HepG2 (cell line): Measurements from ENCODE around the gene ZNF490. TPM values are rescaled to one million over a fixed set of nuclear protein-coding genes. Genes with fewer than 3 reads are reported as not detected.

Experiments
- ESRRA ChIP-seq: sonication (generic); formaldehyde crosslinking; IDR thresholded peaks from 2 replicates; pipeline ENCODE4 v1.5.1; 2020; ENCODE audit warnings: mild to moderate bottlenecking, low read depth, missing genetic modification reagents
- HDAC2 ChIP-seq: sonication (generic); formaldehyde crosslinking; IDR thresholded peaks from 2 replicates; pipeline ENCODE4 v1.4.0; 2020; ENCODE audit warnings: missing genetic modification reagents
- KLF13 ChIP-seq: sonication (generic); formaldehyde crosslinking; IDR thresholded peaks from 2 replicates; pipeline ENCODE4 v1.4.0; 2020; ENCODE audit warnings: mild to moderate bottlenecking, missing genetic modification reagents
- MYC ChIP-seq: sonication (generic); formaldehyde crosslinking; IDR thresholded peaks from 2 replicates; pipeline ENCODE4 v1.9.0; 2021; ENCODE audit warnings: missing genetic modification reagents, borderline replicate concordance
- MZF1 ChIP-seq: sonication (generic); formaldehyde crosslinking; IDR thresholded peaks from 2 replicates; pipeline ENCODE4 v1.8.1; 2023; ENCODE audit warnings: mild to moderate bottlenecking, missing genetic modification reagents, borderline replicate concordance
- NR2C2 ChIP-seq: sonication (generic); formaldehyde crosslinking; IDR thresholded peaks from 2 replicates; pipeline ENCODE4 v1.4.0; 2020; ENCODE audit warnings: missing genetic modification reagents, mild to moderate bottlenecking, moderate library complexity, borderline replicate concordance
- RAD21 ChIP-seq: fragments of 450-650 bp; formaldehyde crosslinking; IDR thresholded peaks from 2 replicates; pipeline ENCODE4 v1.5.0; 2020; ENCODE audit warnings: mild to moderate bottlenecking
- SOX6 ChIP-seq, 2 experiments: fragments of 450-650 bp in 1 of 2; sonication (generic) in 1 of 2; formaldehyde crosslinking in 1 of 2; IDR thresholded peaks; 2 replicates each; pipeline versions ENCODE4 v1.4.0 to v1.6.1; 2017 to 2020; ENCODE audit warnings: antibody characterized with exemption in 1 of 2, mild to moderate bottlenecking in 1 of 2, missing genetic modification reagents in 1 of 2
- ZNF235 ChIP-seq: sonication (generic); formaldehyde crosslinking; IDR thresholded peaks from 2 replicates; pipeline ENCODE4 v1.8.1; 2023; ENCODE audit warnings: mild to moderate bottlenecking, missing genetic modification reagents, borderline replicate concordance
- ZNF292 ChIP-seq: sonication (generic); formaldehyde crosslinking; IDR thresholded peaks from 2 replicates; pipeline ENCODE4 v1.8.1; 2022; ENCODE audit warnings: mild to moderate bottlenecking, low read depth, missing genetic modification reagents, borderline replicate concordance
- ZNF383 ChIP-seq: sonication (generic); formaldehyde crosslinking; IDR thresholded peaks from 2 replicates; pipeline ENCODE4 v1.4.0; 2020; ENCODE audit warnings: missing genetic modification reagents, mild to moderate bottlenecking, borderline replicate concordance
- ZNF510 ChIP-seq: sonication (generic); formaldehyde crosslinking; IDR thresholded peaks from 2 replicates; pipeline ENCODE4 v1.4.0; 2020; ENCODE audit warnings: low read depth, mild to moderate bottlenecking, missing genetic modification reagents
- ZNF552 ChIP-seq: sonication (generic); formaldehyde crosslinking; IDR thresholded peaks from 2 replicates; pipeline ENCODE4 v1.9.0; 2022; ENCODE audit warnings: missing genetic modification reagents, mild to moderate bottlenecking, borderline replicate concordance
- ZNF7 ChIP-seq: IDR thresholded peaks from 2 replicates; pipeline ENCODE4 v1.6.1; 2016; ENCODE audit warnings: missing biosample characterization, missing genetic modification reagents
- ZNF761 ChIP-seq: sonication (generic); formaldehyde crosslinking; conservative IDR thresholded peaks from 2 replicates; pipeline ENCODE4 v1.4.0; 2020; ENCODE audit warnings: mild to moderate bottlenecking, missing genetic modification reagents
- polyA plus RNA-seq, 8 experiments: library from polyadenylated mRNA; depleted of rRNA in 3 of 8; stranded (reverse) in 7 of 8; unstranded in 1 of 8; fragments of >200 nt; fragmentation: Illumina TruSeq in 4 of 8; extraction: Trizol in 4 of 8; gene quantifications; 2 replicates each; pipeline versions ENCODE4 v1.2.1 to v1.2.3, GENCODE V29; 2011 to 2016; ENCODE audit warnings: low read depth in 4 of 8, missing spikeins in 1 of 8, mixed read lengths in 1 of 8; ENCODE audit not compliant: insufficient read depth in 1 of 8
- total RNA-seq, 5 experiments: library from RNA; depleted of rRNA; stranded (reverse); fragments of >200 nt; fragmentation: Illumina TruSeq; extraction: Trizol; gene quantifications; 2 replicates each; pipeline ENCODE4 v1.2.3, GENCODE V29; 2016; ENCODE audit warnings: low read depth in 1 of 5
- TF ChIP-seq, protein P1 (sequence below): sonication (generic); formaldehyde crosslinking; IDR thresholded peaks from 2 replicates; pipeline ENCODE4 v1.4.0; 2020; ENCODE audit warnings: low read depth, missing genetic modification reagents
- TF ChIP-seq, protein P2 (sequence below): sonication (generic); formaldehyde crosslinking; conservative IDR thresholded peaks from 2 replicates; pipeline ENCODE4 v1.4.0; 2020; ENCODE audit warnings: missing genetic modification reagents
- TF ChIP-seq, protein P3 (sequence below): sonication (generic); formaldehyde crosslinking; IDR thresholded peaks from 2 replicates; pipeline ENCODE4 v1.5.0; 2020; ENCODE audit warnings: mild to moderate bottlenecking, missing genetic modification reagents, borderline replicate concordance

The ZNF490 gene
- total and polyA plus RNA-seq, 2 of the 13 experiments (the other 11 are each of a cell fraction or from before 2014, with no cell fraction given), result 1.3 to 2.9 TPM

DNA sequence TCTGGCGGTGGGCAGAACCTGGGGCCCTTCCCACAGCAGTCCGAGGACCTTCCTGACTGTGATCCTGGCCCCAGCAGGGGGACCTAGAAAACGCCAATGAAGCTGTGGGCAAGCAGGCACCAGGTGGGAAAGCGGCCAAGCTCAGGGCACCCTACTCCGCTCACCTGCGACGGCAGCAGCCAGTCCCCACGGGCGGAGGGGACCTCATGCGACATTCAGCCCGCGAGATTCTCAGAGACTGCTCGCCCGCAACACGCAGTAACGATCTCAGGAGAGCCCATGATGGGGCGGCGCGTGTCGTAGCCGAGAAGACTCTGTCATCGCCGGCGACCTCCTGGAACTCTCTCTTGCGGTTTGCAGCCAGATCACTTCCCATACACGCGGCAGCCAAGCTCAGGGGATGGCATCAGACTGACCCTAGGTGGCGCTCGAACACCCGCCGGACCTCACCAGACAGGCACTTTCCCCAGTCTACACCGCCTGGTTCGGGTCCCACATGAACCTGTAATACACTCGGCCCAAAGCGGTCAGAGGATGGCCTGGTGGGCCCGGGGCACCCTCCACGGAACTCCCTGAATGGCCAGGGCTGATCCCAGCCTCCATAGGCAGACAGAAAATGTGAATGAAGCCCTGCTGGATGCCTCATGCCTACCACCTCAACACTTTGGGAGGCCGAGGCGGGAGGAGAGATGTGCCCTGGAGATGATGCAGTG is 29.4 kb upstream of the ZNF490 start (continued):
- peak; percentile 59; the same call in 1 of the 2 replicates for TF ChIP-seq ZNF761 (CRISPR knock-in tag)
- TF ChIP-seq ZNF552 (CRISPR knock-in tag), result no peak
- TF ChIP-seq ESRRA (CRISPR knock-in tag), result 0 out of 2 replicates have a peak, but pooled peaks have one; percentile 38
- TF ChIP-seq, protein P1, sequence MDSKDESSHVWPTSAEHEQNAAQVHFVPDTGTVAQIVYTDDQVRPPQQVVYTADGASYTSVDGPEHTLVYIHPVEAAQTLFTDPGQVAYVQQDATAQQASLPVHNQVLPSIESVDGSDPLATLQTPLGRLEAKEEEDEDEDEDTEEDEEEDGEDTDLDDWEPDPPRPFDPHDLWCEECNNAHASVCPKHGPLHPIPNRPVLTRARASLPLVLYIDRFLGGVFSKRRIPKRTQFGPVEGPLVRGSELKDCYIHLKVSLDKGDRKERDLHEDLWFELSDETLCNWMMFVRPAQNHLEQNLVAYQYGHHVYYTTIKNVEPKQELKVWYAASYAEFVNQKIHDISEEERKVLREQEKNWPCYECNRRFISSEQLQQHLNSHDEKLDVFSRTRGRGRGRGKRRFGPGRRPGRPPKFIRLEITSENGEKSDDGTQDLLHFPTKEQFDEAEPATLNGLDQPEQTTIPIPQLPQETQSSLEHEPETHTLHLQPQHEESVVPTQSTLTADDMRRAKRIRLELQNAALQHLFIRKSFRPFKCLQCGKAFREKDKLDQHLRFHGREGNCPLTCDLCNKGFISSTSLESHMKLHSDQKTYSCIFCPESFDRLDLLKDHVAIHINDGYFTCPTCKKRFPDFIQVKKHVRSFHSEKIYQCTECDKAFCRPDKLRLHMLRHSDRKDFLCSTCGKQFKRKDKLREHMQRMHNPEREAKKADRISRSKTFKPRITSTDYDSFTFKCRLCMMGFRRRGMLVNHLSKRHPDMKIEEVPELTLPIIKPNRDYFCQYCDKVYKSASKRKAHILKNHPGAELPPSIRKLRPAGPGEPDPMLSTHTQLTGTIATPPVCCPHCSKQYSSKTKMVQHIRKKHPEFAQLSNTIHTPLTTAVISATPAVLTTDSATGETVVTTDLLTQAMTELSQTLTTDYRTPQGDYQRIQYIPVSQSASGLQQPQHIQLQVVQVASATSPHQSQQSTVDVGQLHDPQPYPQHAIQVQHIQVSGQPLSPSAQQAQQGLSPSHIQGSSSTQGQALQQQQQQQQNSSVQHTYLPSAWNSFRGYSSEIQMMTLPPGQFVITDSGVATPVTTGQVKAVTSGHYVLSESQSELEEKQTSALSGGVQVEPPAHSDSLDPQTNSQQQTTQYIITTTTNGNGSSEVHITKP, result no peak
- TF ChIP-seq, protein P2, sequence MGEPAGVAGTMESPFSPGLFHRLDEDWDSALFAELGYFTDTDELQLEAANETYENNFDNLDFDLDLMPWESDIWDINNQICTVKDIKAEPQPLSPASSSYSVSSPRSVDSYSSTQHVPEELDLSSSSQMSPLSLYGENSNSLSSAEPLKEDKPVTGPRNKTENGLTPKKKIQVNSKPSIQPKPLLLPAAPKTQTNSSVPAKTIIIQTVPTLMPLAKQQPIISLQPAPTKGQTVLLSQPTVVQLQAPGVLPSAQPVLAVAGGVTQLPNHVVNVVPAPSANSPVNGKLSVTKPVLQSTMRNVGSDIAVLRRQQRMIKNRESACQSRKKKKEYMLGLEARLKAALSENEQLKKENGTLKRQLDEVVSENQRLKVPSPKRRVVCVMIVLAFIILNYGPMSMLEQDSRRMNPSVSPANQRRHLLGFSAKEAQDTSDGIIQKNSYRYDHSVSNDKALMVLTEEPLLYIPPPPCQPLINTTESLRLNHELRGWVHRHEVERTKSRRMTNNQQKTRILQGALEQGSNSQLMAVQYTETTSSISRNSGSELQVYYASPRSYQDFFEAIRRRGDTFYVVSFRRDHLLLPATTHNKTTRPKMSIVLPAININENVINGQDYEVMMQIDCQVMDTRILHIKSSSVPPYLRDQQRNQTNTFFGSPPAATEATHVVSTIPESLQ (CRISPR knock-in tag), result no peak
- peak; percentile 62; the same call in 1 of the 2 replicates for TF ChIP-seq MYC
- TF ChIP-seq ZNF510 (CRISPR knock-in tag), result 0 out of 2 replicates have a peak, but pooled peaks have one; percentile 53
- no peak for TF ChIP-seq ZNF383
- TF ChIP-seq, protein P3, sequence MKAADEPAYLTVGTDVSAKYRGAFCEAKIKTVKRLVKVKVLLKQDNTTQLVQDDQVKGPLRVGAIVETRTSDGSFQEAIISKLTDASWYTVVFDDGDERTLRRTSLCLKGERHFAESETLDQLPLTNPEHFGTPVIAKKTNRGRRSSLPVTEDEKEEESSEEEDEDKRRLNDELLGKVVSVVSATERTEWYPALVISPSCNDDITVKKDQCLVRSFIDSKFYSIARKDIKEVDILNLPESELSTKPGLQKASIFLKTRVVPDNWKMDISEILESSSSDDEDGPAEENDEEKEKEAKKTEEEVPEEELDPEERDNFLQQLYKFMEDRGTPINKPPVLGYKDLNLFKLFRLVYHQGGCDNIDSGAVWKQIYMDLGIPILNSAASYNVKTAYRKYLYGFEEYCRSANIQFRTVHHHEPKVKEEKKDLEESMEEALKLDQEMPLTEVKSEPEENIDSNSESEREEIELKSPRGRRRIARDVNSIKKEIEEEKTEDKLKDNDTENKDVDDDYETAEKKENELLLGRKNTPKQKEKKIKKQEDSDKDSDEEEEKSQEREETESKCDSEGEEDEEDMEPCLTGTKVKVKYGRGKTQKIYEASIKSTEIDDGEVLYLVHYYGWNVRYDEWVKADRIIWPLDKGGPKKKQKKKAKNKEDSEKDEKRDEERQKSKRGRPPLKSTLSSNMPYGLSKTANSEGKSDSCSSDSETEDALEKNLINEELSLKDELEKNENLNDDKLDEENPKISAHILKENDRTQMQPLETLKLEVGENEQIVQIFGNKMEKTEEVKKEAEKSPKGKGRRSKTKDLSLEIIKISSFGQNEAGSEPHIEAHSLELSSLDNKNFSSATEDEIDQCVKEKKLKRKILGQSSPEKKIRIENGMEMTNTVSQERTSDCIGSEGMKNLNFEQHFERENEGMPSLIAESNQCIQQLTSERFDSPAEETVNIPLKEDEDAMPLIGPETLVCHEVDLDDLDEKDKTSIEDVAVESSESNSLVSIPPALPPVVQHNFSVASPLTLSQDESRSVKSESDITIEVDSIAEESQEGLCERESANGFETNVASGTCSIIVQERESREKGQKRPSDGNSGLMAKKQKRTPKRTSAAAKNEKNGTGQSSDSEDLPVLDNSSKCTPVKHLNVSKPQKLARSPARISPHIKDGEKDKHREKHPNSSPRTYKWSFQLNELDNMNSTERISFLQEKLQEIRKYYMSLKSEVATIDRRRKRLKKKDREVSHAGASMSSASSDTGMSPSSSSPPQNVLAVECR (CRISPR knock-in tag), result peak; percentile 35; the same call in 1 of the 2 replicates
- TF ChIP-seq ZNF235 (CRISPR knock-in tag), result 0 out of 2 replicates have a peak, but pooled peaks have one; percentile 42
- 0 out of 2 replicates have a peak, but pooled peaks have one; percentile 18 for TF ChIP-seq HDAC2 (CRISPR knock-in tag)
- TF ChIP-seq ZNF292, result no peak
- 0 out of 2 replicates have a peak, but pooled peaks have one; percentile 37 for TF ChIP-seq KLF13 (CRISPR knock-in tag)
- TF ChIP-seq ZNF7 (CRISPR knock-in tag), result 0 out of 2 replicates have a peak, but pooled peaks have one; percentile 15
- TF ChIP-seq SOX6 (IDR thresholded peaks at IDR 0.05), result no peak
- 0 out of 2 replicates have a peak, but pooled peaks have one; percentile 17 for TF ChIP-seq SOX6 (CRISPR knock-in tag; IDR thresholded peaks at IDR 0.05)
- no peak for TF ChIP-seq MZF1 (CRISPR knock-in tag)
- peak; percentile 29; the same call in 1 of the 2 replicates for TF ChIP-seq NR2C2 (CRISPR knock-in tag)
- peak; percentile 55; the same call in 1 of the 2 replicates for TF ChIP-seq RAD21 (CRISPR knock-in tag)
